NCI-H2081 (cell line): ENCODE data around the gene COX19.
"Not testable (repeated sequence)": the region's sequence is repeated elsewhere in the genome, so short reads cannot be mapped to it uniquely, and the experiment has no call there.

Source experiments
- DNase-seq, 2 experiments: peaks; one replicate each; lab custom pipeline; 2025; lab: John Stamatoyannopoulos, UW

The COX19 gene

DNA sequence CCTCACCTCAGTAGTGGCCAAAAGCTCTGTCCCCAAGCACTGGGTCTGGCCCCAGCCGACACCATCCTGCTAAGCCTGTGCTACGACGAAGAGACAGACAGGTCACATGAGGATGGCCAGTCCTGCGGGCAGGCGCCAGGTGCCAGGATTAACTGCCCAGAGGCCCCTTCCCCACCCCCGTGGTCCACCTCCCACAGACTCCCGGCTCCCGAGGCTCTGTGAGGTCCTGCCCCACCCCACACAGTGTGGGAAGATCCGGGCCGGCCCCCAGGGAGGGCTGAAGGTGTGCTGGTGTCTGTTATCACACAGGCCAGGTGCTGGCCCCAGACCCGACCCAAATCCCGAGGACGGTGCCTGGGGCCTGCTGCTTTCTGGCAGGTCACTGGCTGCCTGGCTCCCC is 34.9 kb upstream of the COX19 start:
- no peak for DNase-seq

- DNase-seq = no peak
These were observed 34.4 kb upstream of the COX19 start for GRCh38 chr7:1009747-1010146.

DNA sequence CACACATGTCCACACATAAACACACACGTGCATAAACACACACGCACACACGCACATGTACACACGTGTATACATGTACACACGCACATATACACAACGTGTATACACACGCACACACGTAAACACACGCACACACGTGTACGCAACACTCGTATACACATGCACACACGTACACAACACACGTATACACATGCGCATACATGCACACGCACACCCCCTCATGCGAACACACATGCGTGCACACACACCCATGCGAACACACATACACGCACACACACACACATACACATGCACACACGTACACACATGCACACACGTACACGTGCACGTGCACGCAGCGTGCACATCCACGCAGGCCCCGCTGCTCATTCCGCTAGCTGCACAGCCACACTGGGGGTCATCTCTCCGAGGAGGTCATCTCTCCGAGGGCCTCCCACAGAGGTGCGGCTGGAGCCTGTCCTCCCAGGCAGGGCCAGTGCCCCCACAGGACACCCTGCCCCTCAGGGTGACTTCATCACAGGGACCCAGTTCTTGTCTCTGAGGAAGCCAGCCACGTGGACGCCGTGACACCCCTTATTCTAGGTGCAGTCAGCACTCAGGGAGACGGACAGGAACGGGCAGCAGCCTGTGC is 33.5 kb upstream of the COX19 start:
- DNase-seq = no peak

GRCh38 chr7:1007901-1008300 is 32.6 kb upstream of the COX19 start:
- DNase-seq = no peak

DNA sequence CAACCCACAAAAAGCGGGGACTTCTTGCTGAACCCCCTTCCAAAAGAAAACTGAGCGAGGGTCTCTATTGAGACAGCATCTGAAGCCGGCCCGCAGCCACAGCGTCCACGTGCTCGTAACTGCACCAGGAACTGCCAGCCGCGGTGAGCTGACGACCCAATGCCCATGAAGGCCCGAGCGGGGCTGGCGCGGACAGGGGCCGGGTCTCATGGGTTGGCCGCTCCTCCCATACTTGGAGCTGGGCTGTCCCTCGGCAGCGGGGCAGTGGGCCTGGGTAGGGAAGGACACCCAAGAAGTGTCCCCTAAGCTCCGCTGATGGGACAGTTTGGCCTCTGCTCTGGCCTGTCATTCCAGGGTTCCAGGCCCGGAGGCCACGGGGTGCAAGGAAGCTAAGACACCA is 30.0 kb upstream of the COX19 start:
- no peak for DNase-seq

DNA sequence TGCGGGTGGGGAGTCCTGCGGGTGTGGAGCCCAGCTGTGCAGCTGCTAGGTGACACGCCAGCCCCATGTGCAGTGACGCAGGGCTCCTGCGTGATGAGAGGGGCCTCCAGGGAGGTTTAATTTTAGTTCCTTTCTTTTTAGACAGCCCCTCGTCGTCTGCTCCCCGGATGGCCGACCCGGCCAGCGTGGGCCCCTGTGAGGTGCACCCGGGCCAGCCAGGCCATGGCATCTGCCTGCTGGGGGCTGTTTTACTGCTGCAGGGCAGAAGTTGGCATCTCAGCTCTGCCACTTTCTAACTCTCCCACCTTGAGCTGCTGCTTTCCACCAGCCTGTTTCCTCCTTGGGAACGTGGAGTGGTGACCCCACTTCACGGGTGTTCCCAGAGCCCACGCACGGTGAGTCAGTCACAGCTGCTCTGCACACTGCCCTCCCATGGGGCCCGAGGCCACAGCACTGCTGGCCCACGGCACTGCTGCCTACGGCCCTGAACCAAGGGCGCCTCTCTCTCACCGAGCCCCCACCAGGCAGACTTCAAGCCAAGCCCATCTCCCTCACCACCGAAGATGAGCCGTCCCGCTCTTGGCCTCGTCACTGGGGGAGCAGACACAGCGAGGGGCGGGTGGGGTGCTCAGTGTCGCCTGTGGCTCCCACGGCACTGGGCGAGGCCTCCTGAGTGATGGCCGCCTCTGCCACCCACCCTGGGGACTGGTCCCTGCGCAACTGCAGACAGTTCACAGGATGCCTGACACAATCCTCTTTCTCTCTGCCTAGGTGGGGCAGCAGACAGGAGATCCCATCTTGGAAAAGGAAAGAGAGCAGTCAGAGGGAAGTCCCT is 28.9 kb upstream of the COX19 start:
- DNase-seq = no peak

- DNase-seq = not testable (repeated sequence)
These were observed 27.1 kb upstream of the COX19 start for GRCh38 chr7:1002445-1002844.

- not testable (repeated sequence) for DNase-seq
These were observed 26.7 kb upstream of the COX19 start for GRCh38 chr7:1002026-1002425.

- not testable (repeated sequence) for DNase-seq
These were observed 25.9 kb upstream of the COX19 start for GRCh38 chr7:1001069-1001770.

- DNase-seq = no peak
These were observed 24.9 kb upstream of the COX19 start for GRCh38 chr7:999941-1000935.

GRCh38 chr7:999149-999879 is 24.0 kb upstream of the COX19 start:
- no peak for DNase-seq

- peak in 1 of 2 experiments; percentile 48 for DNase-seq
These were observed 22.4 kb upstream of the COX19 start for GRCh38 chr7:997404-998395.

DNA sequence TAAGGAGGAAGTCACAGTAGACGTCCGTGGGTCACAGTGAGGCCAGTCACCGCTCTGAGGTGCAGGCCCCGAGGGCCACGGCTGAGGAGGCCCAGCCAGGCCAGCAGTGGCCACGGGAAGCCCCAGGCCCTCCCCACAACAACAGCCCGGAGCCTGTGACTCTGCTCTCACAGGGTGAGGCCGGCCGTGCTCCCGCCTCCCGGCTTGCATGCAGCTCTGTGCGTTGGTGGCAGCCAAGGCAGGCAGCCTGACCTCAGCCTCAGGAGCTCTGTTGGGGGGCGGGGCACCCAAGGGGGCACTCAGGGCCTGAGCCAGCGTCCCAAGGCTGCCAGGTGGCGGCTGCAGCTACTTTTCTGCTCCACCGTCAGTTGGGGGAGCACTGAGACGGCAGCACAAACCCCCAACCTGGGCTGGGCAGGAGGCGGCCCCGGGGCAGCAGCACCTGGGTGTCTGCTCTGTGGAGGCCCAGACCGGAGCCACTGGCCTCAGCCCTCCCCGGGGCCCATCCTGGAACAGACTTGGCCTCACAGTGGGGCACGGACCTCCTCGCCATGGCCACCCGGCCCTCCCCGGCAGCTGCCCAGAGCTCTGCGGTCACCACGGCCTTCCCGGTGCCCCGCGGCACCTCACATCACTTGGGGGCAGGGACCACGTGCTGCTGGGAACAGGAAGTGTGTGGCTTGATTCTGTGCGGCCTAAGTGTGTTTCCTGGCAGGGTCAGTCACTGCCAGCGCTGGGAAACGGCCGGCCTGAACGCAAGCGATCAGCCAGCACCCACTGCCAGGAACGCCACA is 20.9 kb upstream of the COX19 start:
- no peak for DNase-seq

GRCh38 chr7:995571-995970 is 20.2 kb upstream of the COX19 start:
- DNase-seq = no peak

DNA sequence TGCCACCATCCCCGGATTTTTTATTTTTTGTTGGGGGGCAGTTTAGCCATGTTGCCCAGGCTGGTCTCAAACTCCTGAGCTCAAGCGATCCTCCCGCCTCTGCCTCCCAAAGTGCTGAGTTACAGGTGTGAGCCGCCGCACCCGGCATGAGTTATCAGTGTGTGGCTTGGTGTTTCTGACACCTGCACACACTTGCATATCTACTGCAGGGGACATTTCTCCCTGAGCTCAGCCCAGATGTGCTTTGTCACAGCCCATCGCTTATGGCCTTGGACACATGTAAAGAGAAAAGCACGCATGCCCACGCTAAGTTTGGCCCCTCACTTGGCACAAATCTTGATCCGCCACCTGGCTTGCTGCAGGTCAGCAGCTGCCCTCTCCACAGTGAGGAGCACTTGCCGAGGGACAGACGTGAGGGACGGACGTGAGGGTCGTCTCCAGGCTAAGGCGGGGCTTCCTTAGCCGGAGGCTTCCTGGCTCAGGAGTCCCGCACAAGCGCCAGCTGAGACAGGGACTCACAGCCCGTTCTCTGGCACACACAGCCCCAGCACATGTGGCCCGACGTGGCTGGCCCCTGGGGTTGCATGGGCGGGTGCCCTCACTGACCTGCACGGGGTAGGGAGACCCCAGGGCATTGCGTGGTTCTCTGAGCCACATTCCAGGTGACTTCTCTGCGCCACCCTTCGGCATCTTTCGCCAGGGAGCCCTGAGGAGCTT is 19.4 kb upstream of the COX19 start:
- no peak for DNase-seq

GRCh38 chr7:992709-993607 is 17.6 kb upstream of the COX19 start:
- peak; percentile 91 to 97 for DNase-seq
